Measurements from ENCODE around the gene TNN. TPM values are rescaled to one million over a fixed set of nuclear protein-coding genes. Genes with fewer than 3 reads are reported as not detected.

Gene TNN
- total RNA-seq, 2 donors from 2014 or later, result under 0.01 TPM; not detected in 1

GRCh38 chr1:175195281-175195680, 127.6 kb downstream of the TNN start:
- intact Hi-C loops (cut with DNase I), result no loop called here
- no peak for DNase-seq
- WGBS, 2 donors, result 0% methylated on average over 1 of the region's 1 CpG
- H3K4me3 ChIP-seq, result no peak overlapping the region
- no peaks in the 10 kb centered on the region for H3K36me3 ChIP-seq (replicated peaks in 1 of 2; ENCODE audit: insufficient read depth in 1 of 2, low read depth in 2 of 2)
- H3K9me3 ChIP-seq, result no peaks in the 10 kb centered on the region
- H3K4me1 ChIP-seq, result peaks cover 18% of the 10 kb centered on the region
- H3K27ac ChIP-seq, result no peak overlapping the region
- TF ChIP-seq POLR2A (IDR thresholded peaks at IDR 0.05) (no peak), CTCF (IDR thresholded peaks at IDR 0.05) (no peak)
- no peaks in the 10 kb centered on the region for H3K27me3 ChIP-seq
- no peak for ATAC-seq

- H3K27me3 ChIP-seq, result no peaks in the 10 kb centered on the region
- ATAC-seq (no peak), DNase-seq (no peak)
- H3K9me3 ChIP-seq, result no peaks in the 10 kb centered on the region
- intact Hi-C loops (cut with DNase I), result no loop called here
- H3K27ac ChIP-seq, result no peak overlapping the region
- no peak overlapping the region for H3K4me3 ChIP-seq
- H3K4me1 ChIP-seq, result peaks cover 13% of the 10 kb centered on the region
- TF ChIP-seq CTCF (IDR thresholded peaks at IDR 0.05) (no peak), POLR2A (IDR thresholded peaks at IDR 0.05) (no peak)
- no peaks in the 10 kb centered on the region for H3K36me3 ChIP-seq (replicated peaks in 1 of 2; ENCODE audit: insufficient read depth in 1 of 2, low read depth in 2 of 2)
- WGBS, 2 donors, result 69 to 84% methylated on average over 3 of the region's 3 CpGs
Observed at GRCh38 chr1:175195798-175196197, 128.2 kb downstream of the TNN start.

- no peak overlapping the region for H3K4me3 ChIP-seq
- no peak for ATAC-seq
- peak overlapping the region in 2 of 4 donors; percentile 45 to 57 for H3K27ac ChIP-seq
- DNase-seq, result peak in 1 of 4 donors; percentile 20
- TF ChIP-seq CTCF (IDR thresholded peaks at IDR 0.05), result no peak
- no peak for TF ChIP-seq POLR2A (IDR thresholded peaks at IDR 0.05)
- H3K9me3 ChIP-seq, result no peaks in the 10 kb centered on the region
- intact Hi-C loops (cut with DNase I), result no loop called here
- no peaks in the 10 kb centered on the region for H3K27me3 ChIP-seq
- 67 to 68% methylated on average over 2 of the region's 2 CpGs for WGBS, 2 donors
- H3K36me3 ChIP-seq (replicated peaks in 1 of 2; ENCODE audit: insufficient read depth in 1 of 2, low read depth in 2 of 2), result no peaks in the 10 kb centered on the region
- peaks cover 7% of the 10 kb centered on the region for H3K4me1 ChIP-seq
Observed at GRCh38 chr1:175197531-175197930, 129.9 kb downstream of the TNN start.

Small RNA genes within 50 kb of the gene (small RNA-seq; reads per million reads assigned to genes)
- gene RF00019, result not detected

Other genes starting within 250 kb of the TNN start
- 10 to 100 TPM; 43.5 to 86.9 TPM for gene CACYBP, start 67.9 kb upstream of the TNN start, total RNA-seq
- gene MRPS14, start 44.4 kb upstream of the TNN start, total RNA-seq, result 10 to 100 TPM; 10.9 to 15.6 TPM
- 10 to 100 TPM; 10.1 to 29.7 TPM for gene KIAA0040, start 124.9 kb downstream of the TNN start, total RNA-seq